Islet of Langerhans (tissue), 1 donor: ENCODE data around the gene PDE6C.
"Not testable (repeated sequence)": the region's sequence is repeated elsewhere in the genome, so short reads cannot be mapped to it uniquely, and the experiment has no call there.

Experiments used
- FAIRE-seq: peaks from one replicate; lab custom pipeline; 2011; peaks lifted over from hg19 to GRCh38; lab: Jason Lieb, UNC

Gene PDE6C

GRCh38 chr10:93630625-93631557 lies 18.6 kb downstream of the PDE6C start:
- no peak for FAIRE-seq

- FAIRE-seq = no peak
These were observed 27.5 kb downstream of the PDE6C start for GRCh38 chr10:93639791-93640190.

GRCh38 chr10:93652857-93653256 lies 40.5 kb downstream of the PDE6C start:
- FAIRE-seq = no peak

- no peak for FAIRE-seq
These were observed 41.9 kb downstream of the PDE6C start for GRCh38 chr10:93654201-93654600.

GRCh38 chr10:93656155-93656554 lies 43.8 kb downstream of the PDE6C start:
- FAIRE-seq = no peak

GRCh38 chr10:93657757-93658156 lies 45.4 kb downstream of the PDE6C start:
- FAIRE-seq = no peak

- FAIRE-seq = no peak
These were observed 53.7 kb downstream of the PDE6C start for GRCh38 chr10:93666030-93666429.

GRCh38 chr10:93667795-93668194 lies 55.5 kb downstream of the PDE6C start:
- no peak for FAIRE-seq

- no peak for FAIRE-seq
These were observed 58.0 kb downstream of the PDE6C start for GRCh38 chr10:93670372-93670771.

GRCh38 chr10:93671042-93671441 lies 58.7 kb downstream of the PDE6C start:
- FAIRE-seq = no peak

- FAIRE-seq = no peak
These were observed 59.8 kb downstream of the PDE6C start for GRCh38 chr10:93672022-93672678.

GRCh38 chr10:93672890-93673289 lies 60.6 kb downstream of the PDE6C start:
- no peak for FAIRE-seq

GRCh38 chr10:93673791-93674190 lies 61.5 kb downstream of the PDE6C start:
- no peak for FAIRE-seq

- FAIRE-seq = no peak
These were observed 66.0 kb downstream of the PDE6C start for GRCh38 chr10:93678386-93678785.

- no peak for FAIRE-seq
These were observed 66.7 kb downstream of the PDE6C start for GRCh38 chr10:93678805-93679587.

- peak; percentile 99 for FAIRE-seq
These were observed 68.2 kb downstream of the PDE6C start for GRCh38 chr10:93680412-93681047.

GRCh38 chr10:93687737-93688136 lies 75.4 kb downstream of the PDE6C start:
- peak; percentile 33 for FAIRE-seq

GRCh38 chr10:93695740-93696139 lies 83.4 kb downstream of the PDE6C start:
- FAIRE-seq = no peak

- not testable (repeated sequence) for FAIRE-seq
These were observed 84.2 kb downstream of the PDE6C start for GRCh38 chr10:93696582-93696981.

- no peak for FAIRE-seq
These were observed 84.9 kb downstream of the PDE6C start for GRCh38 chr10:93697207-93697606.

- FAIRE-seq = peak; percentile 82
These were observed 89.5 kb downstream of the PDE6C start for GRCh38 chr10:93701866-93702209.
